NT2/D1 (cell line): ENCODE results near the gene PRAME.

ENCODE experiments used
- DNase-seq: peaks from one replicate; pipeline ENCODE4 v3.0.0-alpha.2; 2011; ENCODE audit warnings: low read depth, low spot score
- H3K27me3 ChIP-seq: 2 replicates; pipeline ENCODE4 v1.6.0; 2011; ENCODE audit warnings: mild to moderate bottlenecking; ENCODE audit not compliant: insufficient read length, insufficient read depth
- H3K36me3 ChIP-seq: 2 replicates; pipeline ENCODE4 v1.6.1; 2011; ENCODE audit warnings: mild to moderate bottlenecking, low read length, mixed read lengths; ENCODE audit not compliant: insufficient read depth, insufficient read length
- H3K4me1 ChIP-seq: 2 replicates; pipeline ENCODE4 v1.5.1; 2011; ENCODE audit not compliant: insufficient read depth, insufficient read length
- H3K4me3 ChIP-seq: 2 replicates; pipeline ENCODE4 v1.5.1; 2011; ENCODE audit warnings: low read depth; ENCODE audit not compliant: insufficient read length
- H3K9ac ChIP-seq: 2 replicates; pipeline ENCODE4 v1.6.0; 2011; ENCODE audit warnings: low read depth; ENCODE audit not compliant: insufficient read length
- H3K9me3 ChIP-seq: 2 replicates; pipeline ENCODE4 v1.5.1; 2011; ENCODE audit warnings: mild to moderate bottlenecking, low read length; ENCODE audit not compliant: insufficient read depth
- SUZ12 ChIP-seq: IDR thresholded peaks from 2 replicates; pipeline ENCODE4 v1.6.1; 2011; ENCODE audit not compliant: insufficient read length, insufficient read depth; ENCODE audit errors: extremely low read depth
- YY1 ChIP-seq: IDR thresholded peaks from 2 replicates; pipeline ENCODE4 v1.6.1; 2011; ENCODE audit not compliant: insufficient read length, insufficient read depth
- ZNF274 ChIP-seq: IDR thresholded peaks from 2 replicates; pipeline ENCODE4 v1.6.1; 2011; ENCODE audit warnings: mild to moderate bottlenecking, low read depth, low read length

Gene PRAME

GRCh38 chr22:22547692-22548300 is 11.3 kb downstream of the PRAME start:
- peaks cover 98% of the 10 kb centered on the region for H3K27me3 ChIP-seq
- no peak overlapping the region for H3K4me3 ChIP-seq
- H3K9me3 ChIP-seq: no peaks in the 10 kb centered on the region
- H3K36me3 ChIP-seq: no peaks in the 10 kb centered on the region
- no peak for TF ChIP-seq YY1
- no peak for TF ChIP-seq SUZ12
- no peaks in the 10 kb centered on the region for H3K4me1 ChIP-seq
- no peak overlapping the region for H3K9ac ChIP-seq
- no peak for DNase-seq

- DNase-seq: no peak
- H3K36me3 ChIP-seq: no peaks in the 10 kb centered on the region
- peaks cover 98% of the 10 kb centered on the region for H3K27me3 ChIP-seq
- no peaks in the 10 kb centered on the region for H3K9me3 ChIP-seq
- no peaks in the 10 kb centered on the region for H3K4me1 ChIP-seq
- TF ChIP-seq SUZ12 (no peak), YY1 (no peak)
- H3K9ac ChIP-seq: no peak overlapping the region
- no peak overlapping the region for H3K4me3 ChIP-seq
Measured at GRCh38 chr22:22547226-22547625, 11.8 kb downstream of the PRAME start.

- no peaks in the 10 kb centered on the region for H3K9me3 ChIP-seq
- peaks cover 99% of the 10 kb centered on the region for H3K27me3 ChIP-seq
- H3K9ac ChIP-seq: no peak overlapping the region
Measured at GRCh38 chr22:22546490-22546889, 12.6 kb downstream of the PRAME start.

GRCh38 chr22:22545084-22545483 is 14.0 kb downstream of the PRAME start:
- peaks cover 98% of the 10 kb centered on the region for H3K27me3 ChIP-seq
- TF ChIP-seq ZNF274 (no peak), YY1 (no peak), SUZ12 (no peak)
- no peaks in the 10 kb centered on the region for H3K4me1 ChIP-seq
- no peak overlapping the region for H3K4me3 ChIP-seq
- H3K9me3 ChIP-seq: no peaks in the 10 kb centered on the region
- H3K36me3 ChIP-seq: no peaks in the 10 kb centered on the region
- DNase-seq: no peak
- no peak overlapping the region for H3K9ac ChIP-seq

More at GRCh38 chr22:22546490-22546889, 12.6 kb downstream of the PRAME start:
- TF ChIP-seq ZNF274 (no peak), YY1 (no peak), SUZ12 (no peak)
- DNase-seq: no peak
- H3K36me3 ChIP-seq: no peaks in the 10 kb centered on the region
- H3K4me3 ChIP-seq: no peak overlapping the region
- no peaks in the 10 kb centered on the region for H3K4me1 ChIP-seq

- TF ChIP-seq ZNF274 (no peak), YY1 (no peak), SUZ12 (no peak)
- H3K9me3 ChIP-seq: no peaks in the 10 kb centered on the region
- H3K27me3 ChIP-seq: peaks cover 97% of the 10 kb centered on the region
Measured at GRCh38 chr22:22538226-22538989, 20.7 kb downstream of the PRAME start.

GRCh38 chr22:22536916-22537315 is 22.1 kb downstream of the PRAME start:
- Histone ChIP-seq H3K36me3 (no peaks in the 10 kb centered on the region), H3K4me1 (no peaks in the 10 kb centered on the region), H3K9me3 (no peaks in the 10 kb centered on the region), H3K27me3 (peaks cover 95% of the 10 kb centered on the region), H3K4me3 (no peak overlapping the region), H3K9ac (no peak overlapping the region)
- no peak for DNase-seq
- TF ChIP-seq YY1: no peak
- TF ChIP-seq SUZ12: no peak
- no peak for TF ChIP-seq ZNF274

More at GRCh38 chr22:22538226-22538989, 20.7 kb downstream of the PRAME start:
- no peak for DNase-seq
- Histone ChIP-seq H3K36me3 (no peaks in the 10 kb centered on the region), H3K9ac (no peak overlapping the region), H3K4me1 (no peaks in the 10 kb centered on the region), H3K4me3 (no peak overlapping the region)

GRCh38 chr22:22536515-22536914 is 22.6 kb downstream of the PRAME start:
- TF ChIP-seq ZNF274: no peak
- no peak for TF ChIP-seq SUZ12
- TF ChIP-seq YY1: no peak
- no peak for DNase-seq
- Histone ChIP-seq H3K36me3 (no peaks in the 10 kb centered on the region), H3K9me3 (no peaks in the 10 kb centered on the region), H3K4me3 (no peak overlapping the region), H3K27me3 (peaks cover 95% of the 10 kb centered on the region), H3K4me1 (no peaks in the 10 kb centered on the region), H3K9ac (no peak overlapping the region)
